Naive B cell (primary cell): ENCODE measurements around the gene GPR15. TPM values are rescaled to one million over a fixed set of nuclear protein-coding genes. Genes with fewer than 3 reads are reported as not detected.

Experiments used
- ATAC-seq, 2 donors: fragments of 150-1000 bp; cut with Tn5 transposase; 2 replicates each; pipeline ENCODE4 v1.10.0; 2021; ENCODE audit warnings: low read depth in 2 of 2, mild to moderate bottlenecking in 2 of 2, moderate library complexity in 2 of 2
- DNase-seq: peaks from one replicate; pipeline ENCODE4 v3.0.0; 2022
- H3K27ac Mint-ChIP-seq, 6 donors: one replicate each; pipeline ENCODE4 v1.8.0; 2020 to 2022; ENCODE audit warnings: mild to moderate bottlenecking in 6 of 6, mixed read lengths in 6 of 6, moderate library complexity in 5 of 6, inconsistent platforms in 2 of 6
- H3K27me3 Mint-ChIP-seq, 3 donors: one replicate each; pipeline ENCODE4 v1.8.0; 2021 to 2022; ENCODE audit warnings: mixed read lengths in 3 of 3, mild to moderate bottlenecking in 1 of 3
- H3K36me3 Mint-ChIP-seq, 2 donors: one replicate each; pipeline ENCODE4 v1.8.0; 2020 to 2022; ENCODE audit warnings: mixed read lengths in 2 of 2, inconsistent platforms in 1 of 2, mild to moderate bottlenecking in 1 of 2
- H3K4me1 Mint-ChIP-seq, 3 donors: one replicate each; pipeline ENCODE4 v1.8.0; 2020 to 2022; ENCODE audit warnings: mixed read lengths in 3 of 3, inconsistent platforms in 1 of 3, mild to moderate bottlenecking in 1 of 3, moderate library complexity in 1 of 3
- H3K4me3 Mint-ChIP-seq, 8 donors: one replicate each; pipeline ENCODE4 v1.8.0; 2020 to 2022; ENCODE audit warnings: mild to moderate bottlenecking in 8 of 8, mixed read lengths in 8 of 8, moderate library complexity in 8 of 8, inconsistent platforms in 2 of 8
- H3K9me3 Mint-ChIP-seq, 7 donors: one replicate each; pipeline ENCODE4 v1.8.0; 2020 to 2022; ENCODE audit warnings: mixed read lengths in 7 of 7, mild to moderate bottlenecking in 5 of 7, inconsistent platforms in 2 of 7, moderate library complexity in 1 of 7
- polyA plus RNA-seq, 6 donors: library from polyadenylated mRNA; unstranded; fragments of 300-500 nt; fragmentation: Illumina TruSeq; gene quantifications; one replicate each; pipeline ENCODE4 v1.2.3, GENCODE V29; 2021; ENCODE audit warnings: low read depth in 6 of 6

GPR15 gene
- polyA plus RNA-seq, result under 1 TPM in 2 of 6 donors, not detected in 4; 0.25 to 0.32 TPM

DNA sequence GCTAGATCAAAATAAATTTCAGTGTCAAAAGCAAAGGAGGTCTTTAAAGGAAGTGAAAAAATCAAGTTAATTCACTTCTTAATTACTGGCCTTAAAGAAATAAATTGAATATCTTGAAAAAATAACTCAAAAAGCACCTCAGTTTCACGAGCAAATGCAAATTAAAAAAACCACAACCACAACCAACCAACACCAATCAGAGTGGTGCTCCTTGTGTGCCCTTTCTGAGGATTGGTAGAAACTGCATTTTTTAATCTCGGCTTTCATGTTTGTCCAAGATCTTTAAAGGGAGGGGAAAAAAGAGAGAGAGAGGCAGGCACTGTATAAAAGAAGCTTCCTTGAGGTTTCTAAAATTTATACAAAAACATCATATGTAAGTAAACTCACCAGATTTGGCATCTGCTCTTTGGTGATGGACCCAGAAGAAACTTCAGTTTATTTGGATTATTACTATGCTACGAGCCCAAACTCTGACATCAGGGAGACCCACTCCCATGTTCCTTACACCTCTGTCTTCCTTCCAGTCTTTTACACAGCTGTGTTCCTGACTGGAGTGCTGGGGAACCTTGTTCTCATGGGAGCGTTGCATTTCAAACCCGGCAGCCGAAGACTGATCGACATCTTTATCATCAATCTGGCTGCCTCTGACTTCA, at the start of gene GPR15:
Gene GPR15, plus strand, starts transcription at position 357 of the 653 bp plus-strand sequence. Its CDS starts 56 bp downstream, at position 413.
- ATAC-seq (peak in 1 of 2 donors; percentile 27), DNase-seq (no peak)
- Mint-ChIP-seq H3K4me3 (no peak within 1 kb of the TSS), H3K27me3 (peaks cover 0 to 17% (median 11%) of the 10 kb centered on the region in 3 donors), H3K4me1 (peaks cover 0 to 3% (median 0%) of the 10 kb centered on the region in 3 donors), H3K27ac (no peak within 1 kb of the TSS), H3K36me3 (no peaks in the 10 kb centered on the region), H3K9me3 (no peaks in the 10 kb centered on the region)

DNA sequence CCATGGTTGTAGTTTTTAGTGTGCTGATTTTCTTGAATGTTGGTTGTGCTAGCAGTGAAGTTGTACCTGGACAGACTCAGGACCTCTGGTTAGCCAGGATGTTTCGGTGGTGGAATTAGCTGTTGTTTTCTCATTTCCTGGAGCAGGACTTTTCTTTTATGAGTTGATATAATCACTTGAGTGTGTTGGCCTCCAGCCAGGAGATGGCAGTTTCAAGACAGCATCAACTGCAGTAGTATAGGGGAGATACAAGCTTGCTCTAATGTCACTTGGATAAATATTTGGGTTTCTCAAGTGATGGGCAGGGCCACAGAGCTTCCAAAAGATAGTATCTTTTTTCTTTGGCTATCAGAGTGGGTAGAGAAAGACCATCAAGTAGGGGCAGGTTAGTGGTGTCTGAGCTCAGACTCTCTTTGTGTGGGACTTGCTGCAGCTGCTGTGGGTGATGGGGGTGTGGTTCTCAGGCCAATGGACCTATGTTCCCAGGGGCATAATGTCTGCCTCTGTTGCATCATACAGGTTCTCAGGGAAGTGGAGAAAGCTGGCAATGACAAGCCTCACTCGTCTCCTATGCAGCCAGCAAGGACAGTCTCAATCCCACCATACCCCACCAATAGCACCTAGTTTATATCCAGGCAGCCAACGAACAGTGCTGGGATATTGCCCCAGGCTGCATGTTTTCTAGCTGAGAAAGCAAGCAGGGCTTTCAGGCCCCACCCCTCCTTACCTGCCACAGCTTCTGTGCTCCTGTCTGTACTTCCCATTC, 48.9 kb upstream of the GPR15 start:
- peaks cover 11 to 14% of the 10 kb centered on the region in 2 donors for H3K36me3 Mint-ChIP-seq
- no peak overlapping the region for H3K4me3 Mint-ChIP-seq
- DNase-seq (no peak), ATAC-seq (no peak)
- peaks cover 0 to 21% (median 0%) of the 10 kb centered on the region in 3 donors for H3K27me3 Mint-ChIP-seq
- no peaks in the 10 kb centered on the region for H3K4me1 Mint-ChIP-seq
- H3K27ac Mint-ChIP-seq, result no peak overlapping the region
- peaks cover 10 to 80% (median 34%) of the 10 kb centered on the region in 7 donors for H3K9me3 Mint-ChIP-seq

DNA sequence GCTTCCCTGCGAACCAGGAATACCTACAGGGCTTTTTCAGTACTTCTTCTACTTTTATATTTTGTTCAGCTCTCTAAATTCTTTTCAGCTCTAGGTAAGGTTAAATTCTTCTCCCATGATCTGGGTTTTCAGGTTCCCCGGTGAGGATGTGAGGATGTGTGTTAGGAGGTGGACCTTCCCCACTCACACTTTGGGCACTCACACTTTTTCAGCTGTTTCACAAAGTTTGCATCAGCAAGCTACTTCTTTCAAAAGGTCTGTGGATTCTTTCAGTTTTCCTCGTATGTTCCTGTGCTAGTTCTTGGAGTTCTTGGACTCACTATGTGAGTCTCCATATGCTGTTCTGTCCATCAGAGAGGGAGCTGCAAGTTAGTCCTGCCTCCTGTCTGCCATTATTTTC, 48.2 kb upstream of the GPR15 start:
- Mint-ChIP-seq H3K27me3 (peaks cover 0 to 28% (median 0%) of the 10 kb centered on the region in 3 donors), H3K9me3 (peaks cover 17 to 83% (median 41%) of the 10 kb centered on the region in 7 donors), H3K27ac (no peak overlapping the region), H3K36me3 (peaks cover 11 to 21% of the 10 kb centered on the region in 2 donors), H3K4me1 (no peaks in the 10 kb centered on the region), H3K4me3 (no peak overlapping the region)
- ATAC-seq (no peak), DNase-seq (no peak)

DNA sequence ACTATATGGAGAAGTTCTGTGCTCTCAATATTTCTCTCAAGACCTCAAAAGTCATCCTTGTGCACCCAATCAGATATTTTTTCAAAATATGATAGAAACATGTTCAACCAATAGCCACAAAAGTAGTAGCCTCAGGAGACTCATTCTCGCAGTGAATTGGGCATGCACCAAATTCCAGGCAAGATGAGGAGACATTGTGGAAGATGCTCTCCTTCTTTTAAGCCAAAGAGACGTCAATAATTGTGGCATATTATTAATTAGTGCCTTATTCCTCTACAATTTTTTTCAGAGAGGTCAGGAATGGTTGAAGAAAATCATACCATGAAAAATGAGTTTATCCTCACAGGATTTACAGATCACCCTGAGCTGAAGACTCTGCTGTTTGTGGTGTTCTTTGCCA, 34.4 kb upstream of the GPR15 start, which contains the start of gene OR5K2:
Gene OR5K2, plus strand, starts transcription at position 301 of the 400 bp plus-strand sequence. Its CDS starts 0 bp downstream, at position 301.
- ATAC-seq, result no peak
- peak within 1 kb of the TSS in 1 of 6 donors; percentile 27 for H3K27ac Mint-ChIP-seq
- no peaks in the 10 kb centered on the region for H3K36me3 Mint-ChIP-seq
- peaks cover 0 to 1% (median 0%) of the 10 kb centered on the region in 7 donors for H3K9me3 Mint-ChIP-seq
- H3K4me1 Mint-ChIP-seq, result no peaks in the 10 kb centered on the region
- peaks cover 0 to 4% (median 0%) of the 10 kb centered on the region in 3 donors for H3K27me3 Mint-ChIP-seq
- DNase-seq, result no peak
- no peak within 1 kb of the TSS for H3K4me3 Mint-ChIP-seq

DNA sequence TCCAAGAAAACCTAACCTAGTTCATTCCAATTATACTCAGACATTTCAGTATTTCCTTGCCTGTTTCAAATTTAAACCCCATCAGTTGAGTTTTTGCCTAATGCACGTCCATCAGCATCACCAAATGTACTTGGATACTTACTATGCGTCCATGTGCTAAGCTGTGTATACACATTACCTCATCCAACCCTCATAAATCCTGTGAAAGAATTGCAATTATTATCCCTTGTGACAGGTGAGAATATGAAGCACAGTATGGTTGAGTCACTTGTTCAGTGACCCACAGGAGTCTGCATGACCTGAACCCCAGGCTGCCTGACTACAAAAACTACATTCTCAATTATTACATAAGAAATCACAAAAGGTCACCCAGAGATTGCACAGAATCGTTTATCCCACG, 31.8 kb upstream of the GPR15 start:
- no peaks in the 10 kb centered on the region for H3K4me1 Mint-ChIP-seq
- H3K9me3 Mint-ChIP-seq, result peaks cover 0 to 1% (median 0%) of the 10 kb centered on the region in 7 donors
- ATAC-seq (no peak), DNase-seq (no peak)
- no peaks in the 10 kb centered on the region for H3K36me3 Mint-ChIP-seq
- H3K27ac Mint-ChIP-seq, result no peak overlapping the region
- no peak overlapping the region for H3K4me3 Mint-ChIP-seq
- H3K27me3 Mint-ChIP-seq, result peaks cover 0 to 4% (median 0%) of the 10 kb centered on the region in 3 donors

DNA sequence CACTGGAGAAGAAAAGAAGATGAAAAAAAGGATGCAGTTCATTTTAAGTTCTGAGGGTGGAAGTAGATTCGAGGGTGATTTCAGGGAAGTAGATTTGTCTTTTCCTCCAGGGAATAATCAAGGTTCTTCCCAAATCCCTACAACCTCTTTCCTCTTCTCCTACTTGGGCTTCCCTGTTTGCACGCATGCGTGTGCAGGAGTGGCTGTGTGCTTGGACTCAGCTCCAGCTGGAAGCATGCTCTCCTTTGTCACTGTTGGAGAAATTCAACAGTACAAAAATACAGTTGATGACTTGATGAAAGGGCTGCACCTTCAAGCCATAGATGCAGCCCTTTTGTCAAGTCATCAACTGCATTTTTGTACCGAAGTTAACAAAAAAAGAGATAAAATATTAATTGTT, 30.5 kb upstream of the GPR15 start:
- H3K27me3 Mint-ChIP-seq, result peaks cover 0 to 4% (median 0%) of the 10 kb centered on the region in 3 donors
- H3K9me3 Mint-ChIP-seq, result peaks cover 0 to 1% (median 0%) of the 10 kb centered on the region in 7 donors
- peak overlapping the region in 1 of 6 donors; percentile 70 for H3K27ac Mint-ChIP-seq
- H3K4me3 Mint-ChIP-seq, result no peak overlapping the region
- DNase-seq (no peak), ATAC-seq (no peak)
- H3K4me1 Mint-ChIP-seq, result no peaks in the 10 kb centered on the region
- no peaks in the 10 kb centered on the region for H3K36me3 Mint-ChIP-seq

DNA sequence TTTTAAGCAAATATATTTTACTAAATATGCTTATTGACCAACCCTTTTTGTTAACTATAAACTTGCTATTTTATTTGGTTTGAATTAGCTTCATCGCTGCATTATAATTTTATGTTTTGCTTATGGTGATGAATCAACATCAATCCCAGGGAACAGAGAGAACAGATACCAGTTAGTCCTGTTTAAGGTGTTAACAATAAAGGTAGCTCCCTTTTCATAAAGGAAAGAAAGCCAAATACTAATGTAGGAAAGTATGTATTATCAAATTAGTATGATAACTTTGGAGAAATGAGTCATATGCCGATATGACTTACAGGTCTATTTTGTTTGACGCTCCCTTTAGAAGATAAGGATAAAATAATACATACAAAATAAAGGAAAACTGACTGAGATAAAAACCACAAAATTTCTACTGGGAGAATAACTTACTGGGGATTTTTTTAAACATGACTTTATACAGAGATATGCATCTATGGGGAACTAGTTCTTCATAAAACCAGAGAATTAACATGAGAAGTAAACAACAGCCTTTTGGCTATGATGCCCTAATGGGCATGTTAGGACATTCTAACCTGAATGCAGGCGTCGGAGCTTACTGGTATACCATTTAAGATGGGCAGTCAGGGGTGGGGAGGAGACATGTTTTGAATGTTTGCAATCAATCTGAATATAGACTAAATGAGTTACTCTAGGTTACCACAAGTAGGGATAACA, 29.8 kb upstream of the GPR15 start:
- Mint-ChIP-seq H3K4me3 (no peak overlapping the region), H3K27ac (peak overlapping the region in 1 of 6 donors; percentile 20)
- no peak for ATAC-seq

DNA sequence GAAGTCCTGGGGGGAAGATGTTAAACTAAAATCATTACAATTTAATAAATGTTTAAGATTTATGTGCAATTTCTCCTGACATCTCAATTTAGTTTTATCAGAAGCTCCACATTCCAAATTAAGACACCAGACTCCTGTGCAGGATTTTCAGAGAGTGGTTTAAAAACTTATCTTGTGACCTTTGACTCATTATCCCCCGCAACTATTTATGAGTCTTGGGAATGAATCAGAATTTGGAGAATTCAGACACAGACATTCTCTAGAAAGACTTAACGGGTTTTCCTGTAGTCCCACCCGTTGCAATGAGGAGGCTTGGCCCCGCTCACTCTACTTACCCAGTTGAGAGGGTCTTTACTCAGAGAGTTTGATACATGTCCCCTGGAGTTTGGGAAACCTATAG, 27.2 kb upstream of the GPR15 start:
- peaks cover 4 to 10% of the 10 kb centered on the region in 2 donors for H3K36me3 Mint-ChIP-seq
- no peak for ATAC-seq
- DNase-seq, result no peak
- no peak overlapping the region for H3K4me3 Mint-ChIP-seq
- H3K27ac Mint-ChIP-seq, result no peak overlapping the region
- H3K27me3 Mint-ChIP-seq, result no peaks in the 10 kb centered on the region
- H3K9me3 Mint-ChIP-seq, result no peaks in the 10 kb centered on the region
- no peaks in the 10 kb centered on the region for H3K4me1 Mint-ChIP-seq

More for the DNA sequence above, 29.8 kb upstream of the GPR15 start:
- no peak for DNase-seq
- peaks cover 0 to 1% (median 0%) of the 10 kb centered on the region in 3 donors for H3K27me3 Mint-ChIP-seq
- peaks cover 0 to 1% (median 0%) of the 10 kb centered on the region in 7 donors for H3K9me3 Mint-ChIP-seq
- no peaks in the 10 kb centered on the region for H3K4me1 Mint-ChIP-seq
- no peaks in the 10 kb centered on the region for H3K36me3 Mint-ChIP-seq

DNA sequence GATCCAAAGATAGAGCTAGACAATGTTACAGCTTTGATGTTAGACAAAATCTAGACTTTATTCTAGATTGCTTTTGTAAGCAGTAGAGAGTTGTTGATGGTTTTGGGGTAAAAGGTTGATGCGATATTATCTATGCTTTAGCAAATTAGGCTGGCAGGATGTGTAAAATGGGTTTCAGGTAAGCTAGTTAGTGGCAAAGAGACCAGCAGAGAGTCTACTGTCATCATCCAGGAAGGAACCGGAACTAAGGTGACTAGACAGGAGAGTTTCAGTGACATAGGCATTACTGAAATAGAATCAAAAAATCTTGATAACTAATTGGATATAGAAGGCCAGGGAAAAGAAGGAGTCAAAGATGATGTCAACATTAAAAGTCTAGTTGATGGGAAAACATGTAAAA, 23.2 kb upstream of the GPR15 start:
- no peak overlapping the region for H3K27ac Mint-ChIP-seq
- ATAC-seq (no peak), DNase-seq (no peak)
- H3K4me1 Mint-ChIP-seq, result peaks cover 0 to 15% (median 14%) of the 10 kb centered on the region in 3 donors
- H3K9me3 Mint-ChIP-seq, result no peaks in the 10 kb centered on the region
- no peaks in the 10 kb centered on the region for H3K27me3 Mint-ChIP-seq
- no peak overlapping the region for H3K4me3 Mint-ChIP-seq
- H3K36me3 Mint-ChIP-seq, result peaks cover 4 to 10% of the 10 kb centered on the region in 2 donors

DNA sequence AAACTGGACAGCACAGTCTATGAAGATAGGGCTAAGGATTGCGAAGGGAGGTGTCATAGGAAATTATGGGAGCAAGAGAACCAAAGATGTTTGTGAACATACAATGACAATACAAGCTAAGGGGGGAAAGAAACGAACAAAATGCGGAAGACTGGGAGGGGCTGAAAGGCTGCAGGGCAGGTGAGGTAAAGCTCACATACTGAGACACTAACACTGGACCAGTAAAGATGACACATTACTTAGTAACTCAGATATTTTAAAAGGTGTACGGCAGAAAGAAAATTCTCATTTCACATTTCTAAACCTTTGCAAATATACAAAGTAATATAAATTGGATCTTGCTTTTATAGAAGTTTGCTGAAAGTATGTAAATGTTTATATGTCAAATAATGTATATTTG, 19.2 kb upstream of the GPR15 start:
- ATAC-seq (no peak), DNase-seq (no peak)
- Mint-ChIP-seq H3K36me3 (peaks cover 11 to 17% of the 10 kb centered on the region in 2 donors), H3K9me3 (no peaks in the 10 kb centered on the region), H3K4me1 (peaks cover 0 to 17% (median 15%) of the 10 kb centered on the region in 3 donors), H3K27ac (no peak overlapping the region), H3K4me3 (no peak overlapping the region), H3K27me3 (no peaks in the 10 kb centered on the region)

DNA sequence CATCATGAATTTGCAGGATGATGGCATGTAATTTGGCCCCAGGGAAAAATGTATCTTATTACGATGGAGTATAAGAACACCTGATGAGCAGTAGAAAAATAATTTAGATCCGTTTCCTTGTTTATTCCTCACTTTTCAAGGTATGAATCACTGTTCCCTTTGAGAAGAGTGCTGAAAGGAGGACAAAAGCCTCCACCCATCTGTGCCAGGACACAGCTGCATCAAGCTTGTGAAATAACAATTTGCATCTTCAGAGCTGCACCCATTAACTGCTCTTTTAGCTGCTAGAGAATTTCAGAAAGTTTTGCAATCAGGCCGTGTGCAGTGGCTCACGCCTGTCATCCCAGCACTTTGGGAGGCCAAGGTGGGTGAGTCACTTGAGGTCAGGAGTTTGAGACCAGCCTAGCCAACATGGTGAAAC, 18.7 kb upstream of the GPR15 start:
- no peak for ATAC-seq
- no peak overlapping the region for H3K4me3 Mint-ChIP-seq
- no peaks in the 10 kb centered on the region for H3K27me3 Mint-ChIP-seq
- peaks cover 8 to 13% of the 10 kb centered on the region in 2 donors for H3K36me3 Mint-ChIP-seq
- H3K27ac Mint-ChIP-seq, result no peak overlapping the region
- H3K4me1 Mint-ChIP-seq, result peaks cover 0 to 19% (median 18%) of the 10 kb centered on the region in 3 donors
- H3K9me3 Mint-ChIP-seq, result no peaks in the 10 kb centered on the region
- DNase-seq, result no peak

DNA sequence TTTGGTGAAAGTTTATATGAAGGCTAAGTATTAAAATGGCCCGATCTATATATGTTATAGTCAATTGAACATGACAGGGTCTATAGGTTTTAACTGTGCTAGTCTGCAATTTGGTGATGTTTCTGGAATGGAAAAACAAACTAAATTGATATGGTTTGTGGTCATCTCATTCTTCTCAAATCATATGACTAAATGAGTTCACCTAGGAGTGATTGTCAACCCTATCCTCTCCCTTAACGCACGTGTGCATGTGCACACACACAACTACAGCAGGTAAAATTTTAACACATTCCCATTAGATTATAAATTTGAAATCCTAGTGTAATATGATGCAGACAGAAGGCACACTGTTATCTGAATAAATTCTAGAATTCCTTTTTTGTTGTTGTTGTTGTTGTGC, 18.0 kb upstream of the GPR15 start:
- no peak for DNase-seq
- ATAC-seq, result no peak
- H3K36me3 Mint-ChIP-seq, result peaks cover 6 to 7% of the 10 kb centered on the region in 2 donors
- no peak overlapping the region for H3K27ac Mint-ChIP-seq
- H3K9me3 Mint-ChIP-seq, result no peaks in the 10 kb centered on the region
- peaks cover 0 to 23% (median 23%) of the 10 kb centered on the region in 3 donors for H3K4me1 Mint-ChIP-seq
- H3K4me3 Mint-ChIP-seq, result no peak overlapping the region
- H3K27me3 Mint-ChIP-seq, result no peaks in the 10 kb centered on the region

DNA sequence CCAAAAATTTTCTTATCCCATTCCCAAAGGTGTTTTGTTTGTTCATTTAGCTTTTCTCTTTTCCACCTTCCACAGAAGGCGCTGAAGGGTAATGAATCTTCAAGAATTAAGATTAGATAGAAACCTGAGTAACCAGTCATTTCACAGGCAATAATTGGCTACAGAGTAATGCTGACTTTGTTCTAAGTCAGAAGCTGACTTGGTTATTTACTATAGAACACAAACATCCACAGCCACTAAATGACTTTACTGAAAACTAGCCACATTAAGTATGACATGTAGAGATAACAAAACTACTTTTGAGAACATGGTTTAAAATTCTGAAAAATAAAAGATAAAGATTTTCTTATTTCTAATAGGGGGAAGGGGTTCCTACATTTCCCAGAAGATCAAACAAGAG, 16.8 kb upstream of the GPR15 start:
- no peak overlapping the region for H3K4me3 Mint-ChIP-seq
- no peaks in the 10 kb centered on the region for H3K27me3 Mint-ChIP-seq
- H3K9me3 Mint-ChIP-seq, result no peaks in the 10 kb centered on the region
- no peak for ATAC-seq
- peaks cover 6 to 7% of the 10 kb centered on the region in 2 donors for H3K36me3 Mint-ChIP-seq
- DNase-seq, result no peak
- H3K4me1 Mint-ChIP-seq, result peaks cover 8 to 35% (median 32%) of the 10 kb centered on the region in 3 donors
- no peak overlapping the region for H3K27ac Mint-ChIP-seq
